Spleen (tissue), 11 donors: ENCODE results near the gene SCAMP3. TPM values are rescaled to one million over a fixed set of nuclear protein-coding genes. Genes with fewer than 3 reads are reported as not detected.
A peak's percentile ranks its signal among the peaks of the same experiment; 100 is the strongest.

Experiments
- DNase-seq: peaks from one replicate; pipeline ENCODE4 v3.0.0-alpha.2; 2020
- H3K27ac ChIP-seq, 8 donors: fragments of 200-600 bp; sonication (generic) in 7 of 8; 1 replicate in 4 of 8; 2 replicates in 4 of 8; pipeline versions ENCODE4 v1.5.0 to v1.8.0; 2016 to 2021; ENCODE audit warnings: inconsistent platforms in 4 of 8, mild to moderate bottlenecking in 4 of 8, moderate library complexity in 1 of 8
- H3K27me3 ChIP-seq, 7 donors: fragments of 200-600 bp; sonication (generic) in 6 of 7; replicated peaks in 1 of 7; 1 replicate in 4 of 7; 2 replicates in 3 of 7; pipeline versions ENCODE4 v1.5.0 to v1.8.0; 2016 to 2021; ENCODE audit warnings: inconsistent platforms in 3 of 7, mild to moderate bottlenecking in 1 of 7
- H3K36me3 ChIP-seq, 6 donors: fragments of 200-600 bp; sonication (generic) in 5 of 6; 1 replicate in 4 of 6; 2 replicates in 2 of 6; pipeline versions ENCODE4 v1.5.0 to v1.8.0; 2016 to 2021; ENCODE audit warnings: inconsistent platforms in 2 of 6
- H3K4me1 ChIP-seq, 6 donors: fragments of 200-600 bp; sonication (generic) in 5 of 6; 1 replicate in 3 of 6; 2 replicates in 3 of 6; pipeline versions ENCODE4 v1.5.0 to v1.8.0; 2016 to 2021; ENCODE audit warnings: inconsistent platforms in 3 of 6
- H3K4me3 ChIP-seq, 8 donors: fragments of 200-600 bp; sonication (generic) in 7 of 8; 1 replicate in 4 of 8; 2 replicates in 4 of 8; pipeline versions ENCODE4 v1.5.0 to v1.8.0; 2016 to 2021; ENCODE audit warnings: inconsistent platforms in 4 of 8, mild to moderate bottlenecking in 4 of 8, moderate library complexity in 2 of 8
- H3K9me3 ChIP-seq, 8 donors: fragments of 200-600 bp; sonication (generic) in 7 of 8; 1 replicate in 4 of 8; 2 replicates in 4 of 8; pipeline versions ENCODE4 v1.5.0 to v1.8.0; 2016 to 2021; ENCODE audit warnings: inconsistent platforms in 4 of 8
- POLR2A ChIP-seq, 3 donors: fragments of 450-650 bp; IDR thresholded peaks; one replicate each; pipeline ENCODE4 v1.5.1; 2017; ENCODE audit warnings: antibody characterized with exemption in 3 of 3, mild to moderate bottlenecking in 1 of 3
- POLR2AphosphoS5 ChIP-seq, 3 donors: sonication (generic); formaldehyde crosslinking; IDR thresholded peaks; one replicate each; pipeline ENCODE4 v1.5.1; 2017; ENCODE audit warnings: antibody characterized with exemption in 3 of 3
- WGBS, 5 donors: extraction: QIAGEN DNeasy Blood & Tissue Kit in 3 of 5; methylation state at CpG; one replicate each; pipeline versions ENCODE4 v1.1.5 to v1.1.7; 2013 to 2018; 5-methylcytosine and 5-hydroxymethylcytosine counted together
- intact Hi-C: fragments of 100-400 bp; cut with DNase I; formaldehyde crosslinking; loops from one replicate; pipeline ENCODE4 v1.15.0; 2023; ENCODE audit warnings: low total_unique reads
- polyA plus RNA-seq, 3 donors: library from polyadenylated mRNA; stranded (reverse); fragments of 200-250 nt; gene quantifications; one replicate each; pipeline ENCODE4 v1.2.1, GENCODE V29; 2013
- total RNA-seq, 7 donors: library from RNA; depleted of rRNA in 3 of 7; stranded (reverse); fragments of >200 nt in 3 of 7; fragmentation: NEBNext Ultra II Directional in 4 of 7; extraction: Animal tissue kit (Norgen Biotek cat#: 25700) in 4 of 7; gene quantifications; one replicate each; pipeline versions ENCODE4 v1.1.0 to v1.2.1, GENCODE V29; 2016 to 2021
- TF ChIP-seq, protein P1 (sequence below), 11 experiments: fragments of 200-600 bp in 7 of 11; fragments of 450-650 bp in 4 of 11; sonication (generic) in 4 of 11; IDR thresholded peaks in 8 of 11; conservative IDR thresholded peaks in 3 of 11; 1 replicate in 7 of 11; 2 replicates in 4 of 11; pipeline versions ENCODE4 v1.4.0 to v1.8.0; 2016 to 2021; ENCODE audit warnings: antibody characterized with exemption in 11 of 11, inconsistent platforms in 4 of 11, mild to moderate bottlenecking in 1 of 11
- donor health status: healthy with polysubstance abuse.
- donor health status: DM: no; HTN: no; CAD: no; lungs with moderate emphysema.
- donor health status: DM: no; HTN: no; CAD: no.
- donor health status: Bipolar disorder and iron deficiency.
- donor health status: healthy.
- donor health status: DM: no; HTN: no; CAD: no.
- donor health status: DM: yes; HTN: yes; CAD: no.

Gene SCAMP3
- total and polyA plus RNA-seq, 10 donors = 46.5 to 59.9 (median 50.8) TPM

GRCh38 chr1:155277070-155277901 lies 15.1 kb upstream of the SCAMP3 start, which contains the start of gene HCN3:
HCN3 (plus strand) TSS chr1:155277463; CDS start chr1:155277591, 128 bp downstream.
- intact Hi-C loops = loop anchor here (10.0 kb wide), 1 partner anchor 48 kb away; the partner anchor contains the start of gene RUSC1
- Histone ChIP-seq H3K36me3 (no peaks in the 10 kb centered on the region), H3K9me3 (no peaks in the 10 kb centered on the region), H3K4me1 (peaks cover 14 to 44% (median 37%) of the 10 kb centered on the region in 6 donors), H3K27ac (peak within 1 kb of the TSS in 6 of 8 donors; percentile 1 to 73 (median 53)), H3K27me3 (peaks cover 0 to 8% (median 0%) of the 10 kb centered on the region in 7 donors), H3K4me3 (peak within 1 kb of the TSS; percentile 49 to 86 (median 70))
- TF ChIP-seq, protein P1, sequence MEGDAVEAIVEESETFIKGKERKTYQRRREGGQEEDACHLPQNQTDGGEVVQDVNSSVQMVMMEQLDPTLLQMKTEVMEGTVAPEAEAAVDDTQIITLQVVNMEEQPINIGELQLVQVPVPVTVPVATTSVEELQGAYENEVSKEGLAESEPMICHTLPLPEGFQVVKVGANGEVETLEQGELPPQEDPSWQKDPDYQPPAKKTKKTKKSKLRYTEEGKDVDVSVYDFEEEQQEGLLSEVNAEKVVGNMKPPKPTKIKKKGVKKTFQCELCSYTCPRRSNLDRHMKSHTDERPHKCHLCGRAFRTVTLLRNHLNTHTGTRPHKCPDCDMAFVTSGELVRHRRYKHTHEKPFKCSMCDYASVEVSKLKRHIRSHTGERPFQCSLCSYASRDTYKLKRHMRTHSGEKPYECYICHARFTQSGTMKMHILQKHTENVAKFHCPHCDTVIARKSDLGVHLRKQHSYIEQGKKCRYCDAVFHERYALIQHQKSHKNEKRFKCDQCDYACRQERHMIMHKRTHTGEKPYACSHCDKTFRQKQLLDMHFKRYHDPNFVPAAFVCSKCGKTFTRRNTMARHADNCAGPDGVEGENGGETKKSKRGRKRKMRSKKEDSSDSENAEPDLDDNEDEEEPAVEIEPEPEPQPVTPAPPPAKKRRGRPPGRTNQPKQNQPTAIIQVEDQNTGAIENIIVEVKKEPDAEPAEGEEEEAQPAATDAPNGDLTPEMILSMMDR (IDR thresholded peaks at IDR 0.05 in 8 of 11, conservative IDR thresholded peaks at IDR 0.05 in 3 of 11) = peak in 10 of 11 experiments; percentile 7 to 95 (median 86)
- TF ChIP-seq POLR2AphosphoS5 (IDR thresholded peaks at IDR 0.05) (peak; percentile 53 to 74 (median 73)), POLR2A (IDR thresholded peaks at IDR 0.05) (no peak)
- WGBS, 5 donors = 1 to 2% (median 2%) methylated on average over 31 to 68 of the region's 68 CpGs
- peak; percentile 97 for DNase-seq

DNA sequence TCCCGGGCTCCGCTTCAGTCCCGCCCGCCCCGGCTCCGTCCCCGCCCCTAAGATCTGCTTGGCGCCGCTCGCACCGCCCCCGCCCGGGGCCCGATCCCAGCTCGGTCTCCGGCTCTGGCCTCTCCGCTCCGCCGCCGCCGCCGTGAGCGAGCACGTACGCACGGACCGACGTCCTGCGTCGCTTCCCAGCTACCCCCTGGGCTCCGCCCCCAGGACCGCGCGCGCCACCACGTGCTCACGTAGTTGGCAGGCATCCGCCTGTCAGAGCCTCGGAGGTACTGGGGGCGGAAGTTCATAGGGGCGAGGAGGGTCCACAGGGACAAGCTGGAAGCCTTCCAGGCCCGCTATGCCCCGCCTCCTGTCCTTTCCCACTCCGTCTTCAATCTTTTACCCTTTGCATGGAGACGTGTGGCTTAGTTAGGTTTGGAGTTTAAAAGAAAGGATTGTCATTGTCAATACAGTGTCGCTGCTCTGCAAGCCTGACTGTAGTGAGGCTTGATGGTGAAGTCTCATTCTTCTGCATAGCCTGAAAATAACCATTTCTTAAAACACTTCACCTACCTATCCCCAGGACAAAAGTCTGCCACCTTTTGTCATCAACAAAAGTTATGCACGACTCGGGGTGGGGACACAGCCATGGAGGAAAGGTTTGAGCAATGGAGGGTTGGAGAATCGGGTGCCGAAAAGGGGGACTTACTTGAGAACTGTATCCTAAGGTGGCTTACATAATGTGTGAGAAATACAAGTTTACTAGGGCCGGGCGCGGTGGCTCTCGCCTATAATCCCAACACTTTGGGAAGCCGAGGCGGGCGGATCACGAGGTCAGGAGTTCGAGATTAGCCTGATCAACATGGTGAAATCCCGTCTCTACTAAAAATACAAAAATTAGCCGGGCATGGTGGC lies 11.4 kb upstream of the SCAMP3 start, which contains the start of gene CLK2:
Gene CLK2 (minus strand): TSS at position 162 of the 903 bp plus-strand sequence. CDS start 2,527 bp downstream, outside the sequence.
- H3K27ac ChIP-seq = peak within 1 kb of the TSS; percentile 89 to 98 (median 96)
- peak; percentile 100 for DNase-seq
- peaks cover 21 to 61% (median 54%) of the 10 kb centered on the region in 6 donors for H3K4me1 ChIP-seq
- peaks cover 10 to 35% (median 27%) of the 10 kb centered on the region in 6 donors for H3K36me3 ChIP-seq
- H3K4me3 ChIP-seq = peak within 1 kb of the TSS; percentile 62 to 81 (median 68)
- H3K9me3 ChIP-seq = no peaks in the 10 kb centered on the region
- intact Hi-C loops = loop anchor here (10.0 kb wide), 1 partner anchor 51 kb away; the partner anchor contains the start of gene RUSC1
- 16 to 38% (median 17%) methylated on average over 27 to 61 of the region's 61 CpGs for WGBS, 5 donors
- peaks cover 0 to 8% (median 0%) of the 10 kb centered on the region in 7 donors for H3K27me3 ChIP-seq
- TF ChIP-seq, protein P1 (IDR thresholded peaks at IDR 0.05 in 8 of 11, conservative IDR thresholded peaks at IDR 0.05 in 3 of 11) = peak in 2 of 11 experiments; percentile 10 to 38
- TF ChIP-seq POLR2A (IDR thresholded peaks at IDR 0.05) (peak in 2 of 3 donors; percentile 38 to 73), POLR2AphosphoS5 (IDR thresholded peaks at IDR 0.05) (peak; percentile 98)

DNA sequence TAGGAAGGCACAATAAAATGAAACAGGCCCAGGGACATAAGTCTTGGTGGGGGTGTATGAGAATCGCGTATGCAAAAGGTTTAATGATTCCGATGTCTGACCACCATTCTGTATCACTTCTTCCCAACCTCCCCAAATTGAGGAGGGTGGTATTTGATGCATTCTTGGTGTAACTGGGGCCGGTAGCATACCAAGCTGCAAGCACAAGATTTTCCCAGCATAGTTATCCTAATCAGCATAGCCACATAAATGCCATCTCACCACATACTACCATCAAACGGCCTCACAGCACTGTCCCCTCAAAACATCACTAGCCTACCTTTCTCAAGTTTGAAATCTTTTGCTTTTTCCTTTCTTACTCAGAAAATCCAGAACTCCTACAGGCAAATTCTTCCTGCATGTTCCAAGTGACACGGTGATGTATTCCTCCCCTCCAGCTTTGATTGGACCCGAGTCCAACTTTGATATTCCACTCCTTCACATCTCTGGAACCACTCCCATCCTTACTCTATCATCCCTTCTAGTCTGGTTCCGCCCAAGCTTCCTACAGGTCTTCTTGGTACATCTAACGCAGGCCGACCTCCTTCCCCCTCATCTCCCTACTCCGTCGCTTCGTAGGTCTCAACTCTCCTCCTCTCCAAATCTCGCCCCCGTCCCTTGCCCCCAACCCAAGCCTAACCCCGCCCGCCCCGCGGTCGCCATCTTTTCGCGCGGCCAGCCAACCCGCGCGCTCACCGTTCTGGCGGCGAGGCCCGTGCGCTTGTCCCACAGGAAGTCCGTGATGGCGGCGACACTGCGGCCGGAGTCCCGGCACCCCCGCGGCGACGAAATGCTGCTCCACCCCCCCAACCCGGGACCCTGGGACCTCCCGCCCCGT lies 10.5 kb upstream of the SCAMP3 start:
- H3K27ac ChIP-seq = peak overlapping the region; percentile 89 to 98 (median 96)
- peaks cover 0 to 4% (median 0%) of the 10 kb centered on the region in 7 donors for H3K27me3 ChIP-seq
- intact Hi-C loops = loop anchor here (10.0 kb wide), 1 partner anchor 52 kb away; the partner anchor contains the start of gene RUSC1
- peaks cover 17 to 52% (median 45%) of the 10 kb centered on the region in 6 donors for H3K4me1 ChIP-seq
- DNase-seq = no peak
- peaks cover 10 to 44% (median 36%) of the 10 kb centered on the region in 6 donors for H3K36me3 ChIP-seq
- no peaks in the 10 kb centered on the region for H3K9me3 ChIP-seq
- H3K4me3 ChIP-seq = peak overlapping the region; percentile 62 to 81 (median 68)
- WGBS, 5 donors = 5 to 8% (median 6%) methylated on average over 27 to 44 of the region's 44 CpGs
- TF ChIP-seq POLR2A (IDR thresholded peaks at IDR 0.05) (no peak), POLR2AphosphoS5 (IDR thresholded peaks at IDR 0.05) (no peak)
- TF ChIP-seq, protein P1 (IDR thresholded peaks at IDR 0.05 in 8 of 11, conservative IDR thresholded peaks at IDR 0.05 in 3 of 11) = no peak
